Mesenteric fat pad (tissue), 1 donor: Measurements from ENCODE around the gene DIRAS2. TPM values are rescaled to one million over a fixed set of nuclear protein-coding genes. Genes with fewer than 3 reads are reported as not detected.
"Not testable (repeated sequence)": the region's sequence is repeated elsewhere in the genome, so short reads cannot be mapped to it uniquely, and the experiment has no call there.

Experiments used
- DNase-seq: peaks from one replicate; pipeline ENCODE4 v3.0.0-alpha.2; 2020; ENCODE audit warnings: low spot score
- long read RNA-seq: library from polyadenylated mRNA; unstranded; transcript quantifications from one replicate; pipeline ENCODE4 v2.0.0, GENCODE V29; 2020
- total RNA-seq: library from RNA; stranded (reverse); fragmentation: NEBNext Ultra II Directional; extraction: Animal tissue kit (Norgen Biotek cat#: 25700); gene quantifications from one replicate; pipeline ENCODE4 v1.2.1, GENCODE V29; 2021
- donor health status: DM: yes; HTN: yes; CAD: no.

Gene DIRAS2
- total RNA-seq = not detected
- long read RNA-seq = 0 reads

- no peak for DNase-seq
These were observed at the start of gene DIRAS2 for GRCh38 chr9:90642570-90643539. DIRAS2 (minus strand) TSS chr9:90642824; CDS start chr9:90613827, 28,997 bp downstream.

- no peak for DNase-seq
These were observed 42.1 kb upstream of the DIRAS2 start for GRCh38 chr9:90684736-90685135.

GRCh38 chr9:90684106-90684505, 41.5 kb upstream of the DIRAS2 start:
- DNase-seq = no peak

- DNase-seq = no peak
These were observed 37.9 kb upstream of the DIRAS2 start for GRCh38 chr9:90680534-90680933.

- DNase-seq = no peak
These were observed 22.4 kb upstream of the DIRAS2 start for GRCh38 chr9:90665072-90665471.

- DNase-seq = no peak
These were observed 17.2 kb upstream of the DIRAS2 start for GRCh38 chr9:90659650-90660364.

- no peak for DNase-seq
These were observed 16.2 kb upstream of the DIRAS2 start for GRCh38 chr9:90658783-90659182.

- DNase-seq = no peak
These were observed 15.6 kb upstream of the DIRAS2 start for GRCh38 chr9:90658181-90658580.

GRCh38 chr9:90656876-90657275, 14.3 kb upstream of the DIRAS2 start:
- DNase-seq = not testable (repeated sequence)

- no peak for DNase-seq
These were observed 8.6 kb upstream of the DIRAS2 start for GRCh38 chr9:90651246-90651645.

GRCh38 chr9:90647843-90648242, 5.2 kb upstream of the DIRAS2 start:
- no peak for DNase-seq

- no peak for DNase-seq
These were observed 3.1 kb upstream of the DIRAS2 start for GRCh38 chr9:90645721-90646120.

- DNase-seq = no peak
These were observed 638 bp downstream of the DIRAS2 start for GRCh38 chr9:90641884-90642487.

- no peak for DNase-seq
These were observed 1.5 kb downstream of the DIRAS2 start for GRCh38 chr9:90641086-90641485.

GRCh38 chr9:90640361-90640760, 2.3 kb downstream of the DIRAS2 start:
- no peak for DNase-seq

GRCh38 chr9:90637626-90638025, 5.0 kb downstream of the DIRAS2 start:
- DNase-seq = no peak

GRCh38 chr9:90632647-90633207, 9.9 kb downstream of the DIRAS2 start:
- DNase-seq = no peak

- DNase-seq = no peak
These were observed 10.7 kb downstream of the DIRAS2 start for GRCh38 chr9:90631964-90632363.

- DNase-seq = no peak
These were observed 12.6 kb downstream of the DIRAS2 start for GRCh38 chr9:90629991-90630390.

- no peak for DNase-seq
These were observed 13.3 kb downstream of the DIRAS2 start for GRCh38 chr9:90629354-90629753.

- no peak for DNase-seq
These were observed 25.8 kb downstream of the DIRAS2 start for GRCh38 chr9:90616806-90617205.

- no peak for DNase-seq
These were observed 29.1 kb downstream of the DIRAS2 start for GRCh38 chr9:90613502-90613901.
